GM18868 (cell line): ENCODE measurements around the gene DBNDD1.
"Not testable (repeated sequence)": the region's sequence is repeated elsewhere in the genome, so short reads cannot be mapped to it uniquely, and the experiment has no call there.

Experiments used
- ATAC-seq: cut with Tn5 transposase; IDR thresholded peaks from one replicate; pipeline ENCODE4 v1.9.1; 2021; ENCODE audit warnings: mild to moderate bottlenecking, moderate library complexity; ENCODE audit not compliant: unreplicated experiment

Gene DBNDD1

GRCh38 chr16:90012991-90013745 lies 6.1 kb downstream of the DBNDD1 start:
- ATAC-seq = no peak

GRCh38 chr16:90011908-90012501 lies 7.3 kb downstream of the DBNDD1 start:
- no peak for ATAC-seq

- no peak for ATAC-seq
Observed at GRCh38 chr16:90011508-90011819, 7.8 kb downstream of the DBNDD1 start.

- ATAC-seq = no peak
Observed at GRCh38 chr16:90010676-90011507, 8.4 kb downstream of the DBNDD1 start.

- no peak for ATAC-seq
Observed at GRCh38 chr16:90009172-90009899, 9.9 kb downstream of the DBNDD1 start.

- ATAC-seq = peak; percentile 53
Observed at GRCh38 chr16:90008708-90009145, 10.5 kb downstream of the DBNDD1 start.

GRCh38 chr16:90007635-90008234 lies 11.5 kb downstream of the DBNDD1 start:
- not testable (repeated sequence) for ATAC-seq

- no peak for ATAC-seq
Observed at GRCh38 chr16:90007015-90007414, 12.2 kb downstream of the DBNDD1 start.

GRCh38 chr16:90005956-90006663 lies 13.1 kb downstream of the DBNDD1 start:
- no peak for ATAC-seq

GRCh38 chr16:90004577-90004976 lies 14.7 kb downstream of the DBNDD1 start:
- ATAC-seq = no peak

- ATAC-seq = no peak
Observed at GRCh38 chr16:90002759-90003158, 16.5 kb downstream of the DBNDD1 start.

GRCh38 chr16:90001761-90002503 lies 17.3 kb downstream of the DBNDD1 start:
- no peak for ATAC-seq

- no peak for ATAC-seq
Observed at GRCh38 chr16:90000733-90001427, 18.4 kb downstream of the DBNDD1 start.

GRCh38 chr16:89999831-90000574 lies 19.3 kb downstream of the DBNDD1 start:
- no peak for ATAC-seq

- no peak for ATAC-seq
Observed at GRCh38 chr16:89996178-89996489, 23.1 kb downstream of the DBNDD1 start.

- not testable (repeated sequence) for ATAC-seq
Observed at GRCh38 chr16:89995475-89996177, 23.6 kb downstream of the DBNDD1 start.

GRCh38 chr16:89994721-89995474 lies 24.4 kb downstream of the DBNDD1 start:
- not testable (repeated sequence) for ATAC-seq
